ENCODE data around the gene COL1A1.

DNA sequence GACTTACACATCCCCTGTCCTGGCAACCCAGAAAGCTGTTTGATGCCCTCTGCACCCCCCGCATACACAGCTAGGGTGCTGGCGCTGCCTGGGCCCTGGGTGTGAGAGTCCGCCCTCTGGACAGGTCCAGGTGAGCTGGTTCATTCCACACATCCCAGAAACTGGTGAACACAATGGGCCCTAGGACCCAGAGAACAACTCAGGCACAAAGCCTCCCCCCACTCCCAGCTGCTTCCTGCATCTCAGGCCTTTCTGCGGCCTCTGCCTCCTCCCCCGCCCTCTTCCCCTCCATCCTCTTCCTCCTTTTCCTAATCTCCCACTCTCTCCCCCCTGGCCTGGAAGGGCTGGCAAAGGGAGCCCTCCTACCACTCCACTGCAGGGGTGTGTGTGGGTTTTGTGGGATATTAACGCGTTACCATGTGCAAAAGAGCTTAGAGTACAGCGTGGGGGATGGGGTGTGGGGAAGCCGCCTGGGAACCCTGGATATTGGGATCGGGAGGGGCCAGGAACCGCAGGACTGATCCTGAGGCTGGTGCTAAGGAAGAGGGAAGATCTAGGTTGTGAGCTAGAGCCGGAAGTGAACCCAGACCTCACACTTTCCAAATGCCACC, 49.4 kb downstream of the COL1A1 start:
- TF ChIP-seq, protein P1, sequence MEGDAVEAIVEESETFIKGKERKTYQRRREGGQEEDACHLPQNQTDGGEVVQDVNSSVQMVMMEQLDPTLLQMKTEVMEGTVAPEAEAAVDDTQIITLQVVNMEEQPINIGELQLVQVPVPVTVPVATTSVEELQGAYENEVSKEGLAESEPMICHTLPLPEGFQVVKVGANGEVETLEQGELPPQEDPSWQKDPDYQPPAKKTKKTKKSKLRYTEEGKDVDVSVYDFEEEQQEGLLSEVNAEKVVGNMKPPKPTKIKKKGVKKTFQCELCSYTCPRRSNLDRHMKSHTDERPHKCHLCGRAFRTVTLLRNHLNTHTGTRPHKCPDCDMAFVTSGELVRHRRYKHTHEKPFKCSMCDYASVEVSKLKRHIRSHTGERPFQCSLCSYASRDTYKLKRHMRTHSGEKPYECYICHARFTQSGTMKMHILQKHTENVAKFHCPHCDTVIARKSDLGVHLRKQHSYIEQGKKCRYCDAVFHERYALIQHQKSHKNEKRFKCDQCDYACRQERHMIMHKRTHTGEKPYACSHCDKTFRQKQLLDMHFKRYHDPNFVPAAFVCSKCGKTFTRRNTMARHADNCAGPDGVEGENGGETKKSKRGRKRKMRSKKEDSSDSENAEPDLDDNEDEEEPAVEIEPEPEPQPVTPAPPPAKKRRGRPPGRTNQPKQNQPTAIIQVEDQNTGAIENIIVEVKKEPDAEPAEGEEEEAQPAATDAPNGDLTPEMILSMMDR (IDR thresholded peaks at IDR 0.05) = no peak
- TF ChIP-seq POLR2AphosphoS5 (IDR thresholded peaks at IDR 0.05) = peak in 2 of 3 donors; percentile 38 to 71
